CD4-positive, CD25-positive, alpha-beta regulatory T cell (primary cell): ENCODE measurements around the gene ABTB2. TPM values are rescaled to one million over a fixed set of nuclear protein-coding genes. Genes with fewer than 3 reads are reported as not detected.

Experiments
- ATAC-seq, 2 donors: fragments of 150-1000 bp; cut with Tn5 transposase; one replicate each; pipeline ENCODE4 v1.10.0; 2021; ENCODE audit warnings: low read depth in 2 of 2, moderate number of reproducible peaks in 2 of 2, moderate library complexity in 1 of 2
- DNase-seq, 3 donors: peaks; one replicate each; pipeline versions ENCODE4 v3.0.0 to v3.0.0-alpha.2; 2012 to 2022; ENCODE audit warnings: mixed read lengths in 1 of 3
- H3K27ac ChIP-seq: one replicate; pipeline ENCODE4 v1.7.0; 2013; ENCODE audit warnings: mild to moderate bottlenecking, low read length; ENCODE audit not compliant: insufficient read depth, poor library complexity, severe bottlenecking
- H3K27me3 ChIP-seq: one replicate; pipeline ENCODE4 v1.7.0; 2013; ENCODE audit warnings: low read length; ENCODE audit not compliant: control insufficient read depth, insufficient read depth
- H3K36me3 ChIP-seq: one replicate; pipeline ENCODE4 v1.7.0; 2013; ENCODE audit warnings: mild to moderate bottlenecking, low read length, moderate library complexity; ENCODE audit not compliant: control insufficient read depth, insufficient read depth
- H3K4me1 ChIP-seq: 2 replicates; pipeline ENCODE4 v1.7.0; 2013; ENCODE audit warnings: mild to moderate bottlenecking, low read length; ENCODE audit not compliant: insufficient read depth, control insufficient read depth, poor library complexity, severe bottlenecking
- H3K4me3 ChIP-seq: one replicate; pipeline ENCODE4 v1.7.0; 2013; ENCODE audit warnings: low read depth, mild to moderate bottlenecking, low read length, moderate library complexity
- H3K9me3 ChIP-seq, 2 experiments: 1 replicate in 1 of 2; 2 replicates in 1 of 2; pipeline ENCODE4 v1.7.0; 2013; ENCODE audit warnings: low read length in 2 of 2, mild to moderate bottlenecking in 1 of 2, moderate library complexity in 1 of 2; ENCODE audit not compliant: control insufficient read depth in 2 of 2
- H3K27ac Mint-ChIP-seq, 3 donors: one replicate each; pipeline ENCODE4 v1.8.0; 2020 to 2022; ENCODE audit warnings: mild to moderate bottlenecking in 3 of 3, mixed read lengths in 3 of 3, moderate library complexity in 2 of 3
- H3K27me3 Mint-ChIP-seq: one replicate; pipeline ENCODE4 v1.8.0; 2022; ENCODE audit warnings: mild to moderate bottlenecking, mixed read lengths
- H3K36me3 Mint-ChIP-seq: one replicate; pipeline ENCODE4 v1.8.0; 2020; ENCODE audit warnings: mixed read lengths
- H3K4me1 Mint-ChIP-seq, 4 donors: one replicate each; pipeline ENCODE4 v1.8.0; 2020 to 2022; ENCODE audit warnings: mixed read lengths in 4 of 4, mild to moderate bottlenecking in 1 of 4
- H3K4me3 Mint-ChIP-seq, 4 donors: one replicate each; pipeline ENCODE4 v1.8.0; 2020 to 2022; ENCODE audit warnings: mild to moderate bottlenecking in 4 of 4, mixed read lengths in 4 of 4, moderate library complexity in 3 of 4
- H3K9me3 Mint-ChIP-seq, 7 donors: one replicate each; pipeline ENCODE4 v1.8.0; 2020 to 2022; ENCODE audit warnings: mixed read lengths in 7 of 7, mild to moderate bottlenecking in 3 of 7, moderate library complexity in 2 of 7
- polyA plus RNA-seq, 4 donors: library from polyadenylated mRNA; unstranded; fragments of 300-500 nt; fragmentation: Illumina TruSeq; gene quantifications; one replicate each; pipeline ENCODE4 v1.2.3, GENCODE V29; 2021
- total RNA-seq: library from RNA; stranded (reverse); gene quantifications from one replicate; pipeline ENCODE4 v1.2.3, GENCODE V29; 2022

ABTB2 gene
- total and polyA plus RNA-seq, 5 donors from 2014 or later: 0.12 to 0.89 (median 0.13) TPM; not detected in 2

DNA sequence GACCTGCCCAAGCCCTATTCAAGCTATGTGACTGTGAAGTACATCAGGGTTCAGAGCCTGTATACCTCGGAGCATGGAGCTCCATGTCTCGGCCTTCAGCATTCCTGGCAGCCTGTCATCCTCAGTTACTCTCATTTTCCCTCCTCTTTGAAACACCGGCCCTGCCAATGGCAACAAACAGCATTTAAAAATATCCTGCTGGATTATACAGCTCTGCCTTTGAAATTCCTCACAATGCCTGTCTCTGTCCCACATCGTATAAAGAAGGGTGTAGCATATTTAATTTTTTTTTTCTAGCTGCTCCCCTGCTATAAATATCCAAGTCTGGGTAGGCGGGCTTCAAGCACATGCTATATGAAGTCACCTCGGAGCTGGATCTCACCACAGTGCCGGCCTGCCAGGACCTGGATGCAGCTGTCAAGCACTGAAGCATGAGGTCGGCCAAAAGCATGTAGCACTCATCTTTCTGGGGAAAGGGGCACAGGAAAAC, 11.8 kb downstream of the ABTB2 start:
- Mint-ChIP-seq H3K36me3 (no peaks in the 10 kb centered on the region), H3K4me3 (no peak overlapping the region), H3K27me3 (peaks cover 7% of the 10 kb centered on the region), H3K9me3 (peaks cover 0 to 1% (median 0%) of the 10 kb centered on the region in 7 donors), H3K4me1 (peaks cover 0 to 3% (median 0%) of the 10 kb centered on the region in 4 donors), H3K27ac (no peak overlapping the region)
- Histone ChIP-seq H3K27me3 (no peaks in the 10 kb centered on the region), H3K4me1 (no peaks in the 10 kb centered on the region), H3K36me3 (no peaks in the 10 kb centered on the region), H3K9me3 (no peaks in the 10 kb centered on the region), H3K27ac (no peak overlapping the region), H3K4me3 (no peak overlapping the region)
- ATAC-seq: no peak
- no peak for DNase-seq

DNA sequence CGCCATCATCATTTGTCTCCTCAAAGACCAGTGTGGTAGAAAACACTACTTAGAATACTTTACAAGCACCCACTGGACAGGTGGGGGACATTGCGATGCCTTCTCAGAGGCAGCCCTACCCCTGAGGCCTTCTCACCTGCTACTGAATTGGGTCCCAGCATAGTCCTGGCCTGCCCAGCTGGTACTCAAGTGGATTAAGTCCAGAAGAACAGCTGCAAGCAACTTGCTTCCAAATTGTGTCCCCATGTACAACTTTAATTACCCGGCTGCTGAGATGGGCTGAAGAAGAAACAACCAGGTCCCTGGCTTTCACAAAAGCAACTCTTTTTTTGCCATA, 12.3 kb downstream of the ABTB2 start:
- H3K27ac Mint-ChIP-seq: peak overlapping the region in 1 of 3 donors; percentile 22

GRCh38 chr11:34344768-34345539, 12.9 kb downstream of the ABTB2 start:
- no peak for ATAC-seq
- Histone ChIP-seq H3K27me3 (no peaks in the 10 kb centered on the region), H3K4me1 (no peaks in the 10 kb centered on the region), H3K9me3 (no peaks in the 10 kb centered on the region), H3K27ac (no peak overlapping the region), H3K36me3 (no peaks in the 10 kb centered on the region), H3K4me3 (no peak overlapping the region)
- no peaks in the 10 kb centered on the region for H3K36me3 Mint-ChIP-seq
- peaks cover 0 to 3% (median 0%) of the 10 kb centered on the region in 4 donors for H3K4me1 Mint-ChIP-seq
- no peak for DNase-seq
- H3K9me3 Mint-ChIP-seq: peaks cover 0 to 1% (median 0%) of the 10 kb centered on the region in 7 donors
- no peak overlapping the region for H3K4me3 Mint-ChIP-seq
- H3K27me3 Mint-ChIP-seq: peaks cover 1% of the 10 kb centered on the region
- peak overlapping the region in 1 of 3 donors; percentile 22 for H3K27ac Mint-ChIP-seq

More for the DNA sequence above, 12.3 kb downstream of the ABTB2 start:
- Mint-ChIP-seq H3K4me3 (no peak overlapping the region), H3K9me3 (peaks cover 0 to 1% (median 0%) of the 10 kb centered on the region in 7 donors), H3K27me3 (peaks cover 7% of the 10 kb centered on the region), H3K36me3 (no peaks in the 10 kb centered on the region), H3K4me1 (peaks cover 0 to 3% (median 0%) of the 10 kb centered on the region in 4 donors)
- Histone ChIP-seq H3K36me3 (no peaks in the 10 kb centered on the region), H3K4me3 (no peak overlapping the region), H3K27me3 (no peaks in the 10 kb centered on the region), H3K27ac (no peak overlapping the region), H3K4me1 (no peaks in the 10 kb centered on the region), H3K9me3 (no peaks in the 10 kb centered on the region)
- no peak for ATAC-seq
- no peak for DNase-seq

- ATAC-seq (no peak), DNase-seq (no peak)
- H3K27ac ChIP-seq: no peak overlapping the region
- Mint-ChIP-seq H3K27me3 (no peaks in the 10 kb centered on the region), H3K9me3 (peaks cover 0 to 1% (median 0%) of the 10 kb centered on the region in 7 donors), H3K4me3 (no peak overlapping the region), H3K4me1 (peaks cover 0 to 3% (median 0%) of the 10 kb centered on the region in 4 donors), H3K27ac (no peak overlapping the region), H3K36me3 (no peaks in the 10 kb centered on the region)
- no peaks in the 10 kb centered on the region for H3K9me3 ChIP-seq
- no peak overlapping the region for H3K4me3 ChIP-seq
- H3K27me3 ChIP-seq: no peaks in the 10 kb centered on the region
- no peaks in the 10 kb centered on the region for H3K36me3 ChIP-seq
- no peaks in the 10 kb centered on the region for H3K4me1 ChIP-seq
These were observed 13.4 kb downstream of the ABTB2 start for GRCh38 chr11:34344410-34344767.

- no peak overlapping the region for H3K4me3 ChIP-seq
- ATAC-seq: no peak
- no peak overlapping the region for H3K27ac ChIP-seq
- no peaks in the 10 kb centered on the region for H3K36me3 ChIP-seq
- H3K4me1 ChIP-seq: no peaks in the 10 kb centered on the region
- no peaks in the 10 kb centered on the region for H3K36me3 Mint-ChIP-seq
- H3K27me3 Mint-ChIP-seq: no peaks in the 10 kb centered on the region
- no peaks in the 10 kb centered on the region for H3K9me3 ChIP-seq
- H3K27me3 ChIP-seq: no peaks in the 10 kb centered on the region
- no peak overlapping the region for H3K27ac Mint-ChIP-seq
- peaks cover 0 to 3% (median 0%) of the 10 kb centered on the region in 4 donors for H3K4me1 Mint-ChIP-seq
- H3K9me3 Mint-ChIP-seq: peaks cover 0 to 1% (median 0%) of the 10 kb centered on the region in 7 donors
- DNase-seq: no peak
- no peak overlapping the region for H3K4me3 Mint-ChIP-seq
These were observed 14.1 kb downstream of the ABTB2 start for GRCh38 chr11:34343686-34344085.

DNA sequence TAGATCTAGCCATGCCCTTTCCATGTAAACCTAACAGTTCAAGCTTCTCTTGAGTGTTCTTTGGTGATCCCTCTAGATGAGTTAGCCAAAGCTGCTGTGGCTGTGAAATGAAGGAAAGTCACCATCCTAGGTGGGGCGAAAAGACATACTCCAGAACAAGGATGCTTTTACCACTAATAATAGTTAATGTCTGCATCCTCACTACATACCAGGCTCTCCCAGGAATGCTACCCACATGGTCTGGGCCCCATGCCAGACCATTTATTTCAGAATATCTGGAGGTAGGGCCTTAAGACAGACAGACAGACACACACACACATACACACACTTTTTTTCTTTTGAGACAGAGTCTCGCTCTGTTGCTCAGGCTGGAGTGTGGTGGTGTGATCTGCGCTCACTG, 14.7 kb downstream of the ABTB2 start:
- no peaks in the 10 kb centered on the region for H3K36me3 Mint-ChIP-seq
- H3K4me1 Mint-ChIP-seq: no peaks in the 10 kb centered on the region
- H3K27ac Mint-ChIP-seq: no peak overlapping the region
- H3K9me3 ChIP-seq: no peaks in the 10 kb centered on the region
- H3K9me3 Mint-ChIP-seq: peaks cover 0 to 1% (median 0%) of the 10 kb centered on the region in 7 donors
- no peak for ATAC-seq
- no peak overlapping the region for H3K27ac ChIP-seq
- no peaks in the 10 kb centered on the region for H3K27me3 ChIP-seq
- no peak for DNase-seq
- H3K4me3 ChIP-seq: no peak overlapping the region
- no peak overlapping the region for H3K4me3 Mint-ChIP-seq
- H3K36me3 ChIP-seq: no peaks in the 10 kb centered on the region
- H3K27me3 Mint-ChIP-seq: no peaks in the 10 kb centered on the region
- H3K4me1 ChIP-seq: no peaks in the 10 kb centered on the region

- no peaks in the 10 kb centered on the region for H3K27me3 Mint-ChIP-seq
- ATAC-seq (no peak), DNase-seq (no peak)
- Histone ChIP-seq H3K4me3 (no peak overlapping the region), H3K36me3 (no peaks in the 10 kb centered on the region), H3K4me1 (no peaks in the 10 kb centered on the region), H3K27ac (no peak overlapping the region), H3K27me3 (no peaks in the 10 kb centered on the region), H3K9me3 (no peaks in the 10 kb centered on the region)
- H3K4me3 Mint-ChIP-seq: no peak overlapping the region
- no peaks in the 10 kb centered on the region for H3K36me3 Mint-ChIP-seq
- H3K27ac Mint-ChIP-seq: no peak overlapping the region
- H3K9me3 Mint-ChIP-seq: peaks cover 0 to 1% (median 0%) of the 10 kb centered on the region in 7 donors
- peaks cover 0 to 2% (median 0%) of the 10 kb centered on the region in 4 donors for H3K4me1 Mint-ChIP-seq
These were observed 15.8 kb downstream of the ABTB2 start for GRCh38 chr11:34341931-34342533.
